Measurements from ENCODE around the gene KLK15. TPM values are rescaled to one million over a fixed set of nuclear protein-coding genes. Genes with fewer than 3 reads are reported as not detected.

The KLK15 gene
- total RNA-seq, 1 donor, result not detected

- H3K4me1 ChIP-seq (ENCODE audit: insufficient read depth, low read length), result peaks cover 6% of the 10 kb centered on the region
- H3K4me3 ChIP-seq (ENCODE audit: low read length), result peak overlapping the region; percentile 33
- H3K9me3 ChIP-seq (ENCODE audit: low read depth, low read length), result no peaks in the 10 kb centered on the region
- H3K27me3 ChIP-seq (ENCODE audit: insufficient read depth, low read length), result peaks cover 19% of the 10 kb centered on the region
These were observed 1.9 kb upstream of the KLK15 start for GRCh38 chr19:50835103-50835784.

DNA sequence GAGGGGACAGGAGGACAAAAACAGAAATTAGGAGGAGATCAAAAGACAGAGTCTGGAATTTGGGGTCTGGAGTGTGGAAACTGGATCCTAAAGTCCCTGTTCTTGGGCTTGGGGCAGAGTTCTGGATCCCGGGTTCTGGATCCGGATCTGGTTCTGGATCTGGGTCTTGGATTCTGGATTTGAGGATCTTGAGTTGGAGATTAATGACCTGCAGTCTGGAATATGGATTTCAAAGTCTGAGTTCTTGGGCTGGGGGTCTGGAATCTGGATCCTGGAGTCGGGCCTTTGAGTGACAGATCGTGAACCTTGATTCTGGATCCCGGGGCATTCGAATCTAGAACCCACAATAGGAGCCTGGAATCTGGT, 411 bp upstream of the KLK15 start:
- no peaks in the 10 kb centered on the region for H3K9me3 ChIP-seq (ENCODE audit: low read depth, low read length)
- H3K4me1 ChIP-seq (ENCODE audit: insufficient read depth, low read length), result peaks cover 6% of the 10 kb centered on the region
- peaks cover 19% of the 10 kb centered on the region for H3K27me3 ChIP-seq (ENCODE audit: insufficient read depth, low read length)
- no peak overlapping the region for H3K4me3 ChIP-seq (ENCODE audit: low read length)

DNA sequence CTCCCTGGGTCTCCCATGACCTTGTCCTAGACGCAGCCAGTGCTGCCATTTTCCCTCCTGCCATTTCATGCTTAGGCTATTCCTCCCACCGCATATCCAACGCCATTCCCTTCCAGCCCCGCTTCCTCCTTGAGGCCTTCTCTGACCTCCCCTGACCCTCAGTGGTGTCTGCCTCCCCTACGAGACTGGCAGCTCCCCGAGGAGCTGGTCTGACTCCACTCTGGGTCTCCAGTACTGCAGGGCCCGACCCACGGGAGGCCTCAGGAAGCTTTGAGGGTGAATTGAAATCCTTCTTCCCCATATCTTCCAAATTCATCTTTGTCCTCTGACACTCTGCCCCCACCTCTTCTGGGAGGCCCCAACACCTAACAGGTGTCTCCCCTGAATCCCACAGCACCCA, 708 bp downstream of the KLK15 start:
- peaks cover 6% of the 10 kb centered on the region for H3K4me1 ChIP-seq (ENCODE audit: insufficient read depth, low read length)
- H3K9me3 ChIP-seq (ENCODE audit: low read depth, low read length), result no peaks in the 10 kb centered on the region
- no peak overlapping the region for H3K4me3 ChIP-seq (ENCODE audit: low read length)
- peaks cover 19% of the 10 kb centered on the region for H3K27me3 ChIP-seq (ENCODE audit: insufficient read depth, low read length)

- Histone ChIP-seq H3K4me3 (ENCODE audit: low read length) (no peak overlapping the region), H3K4me1 (ENCODE audit: insufficient read depth, low read length) (peaks cover 6% of the 10 kb centered on the region), H3K9me3 (ENCODE audit: low read depth, low read length) (no peaks in the 10 kb centered on the region), H3K27me3 (ENCODE audit: insufficient read depth, low read length) (peaks cover 11% of the 10 kb centered on the region)
These were observed 2.4 kb downstream of the KLK15 start for GRCh38 chr19:50831026-50831396.

DNA sequence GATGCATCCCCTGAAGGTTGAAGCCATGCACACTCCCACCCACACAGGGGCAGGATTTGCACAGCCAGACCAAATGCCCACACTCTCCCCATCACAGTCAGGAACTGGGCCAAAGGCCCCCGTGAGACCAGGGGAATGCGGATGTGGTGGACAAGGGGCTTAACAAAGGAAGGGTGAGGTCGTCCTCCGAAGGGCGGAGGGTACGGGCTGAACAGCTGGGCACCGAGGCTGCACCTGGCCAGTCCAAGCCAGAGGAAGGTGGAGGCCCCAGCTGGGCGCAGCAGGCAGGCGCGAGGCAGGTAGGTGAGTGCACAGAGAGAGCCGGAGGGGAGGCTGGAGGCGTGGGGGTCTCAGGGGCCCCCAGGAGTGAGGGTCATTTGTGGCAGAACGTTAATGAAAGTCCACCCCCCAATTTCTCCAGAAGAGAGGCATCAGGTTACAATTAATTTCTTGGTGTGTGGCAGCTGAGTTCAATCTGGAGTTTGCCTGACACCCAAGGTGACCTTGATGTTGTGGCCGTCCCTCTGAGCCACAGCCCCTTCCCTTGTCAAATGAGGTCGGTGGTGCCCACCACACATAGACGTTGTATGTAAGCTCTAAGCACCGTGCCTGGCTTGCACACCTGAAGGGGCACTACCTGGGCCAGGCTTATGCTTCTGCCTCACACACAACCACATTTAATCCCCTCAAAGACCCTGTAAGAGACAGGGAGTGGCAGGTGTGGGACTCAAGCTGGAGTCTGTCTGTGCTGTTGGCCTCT, 2.9 kb downstream of the KLK15 start:
- Histone ChIP-seq H3K27me3 (ENCODE audit: insufficient read depth, low read length) (peaks cover 9% of the 10 kb centered on the region), H3K4me3 (ENCODE audit: low read length) (no peak overlapping the region), H3K4me1 (ENCODE audit: insufficient read depth, low read length) (peaks cover 2% of the 10 kb centered on the region), H3K9me3 (ENCODE audit: low read depth, low read length) (no peaks in the 10 kb centered on the region)

GRCh38 chr19:50829801-50830200, 3.6 kb downstream of the KLK15 start:
- no peaks in the 10 kb centered on the region for H3K4me1 ChIP-seq (ENCODE audit: insufficient read depth, low read length)
- no peaks in the 10 kb centered on the region for H3K9me3 ChIP-seq (ENCODE audit: low read depth, low read length)
- peaks cover 3% of the 10 kb centered on the region for H3K27me3 ChIP-seq (ENCODE audit: insufficient read depth, low read length)
- H3K4me3 ChIP-seq (ENCODE audit: low read length), result no peak overlapping the region

DNA sequence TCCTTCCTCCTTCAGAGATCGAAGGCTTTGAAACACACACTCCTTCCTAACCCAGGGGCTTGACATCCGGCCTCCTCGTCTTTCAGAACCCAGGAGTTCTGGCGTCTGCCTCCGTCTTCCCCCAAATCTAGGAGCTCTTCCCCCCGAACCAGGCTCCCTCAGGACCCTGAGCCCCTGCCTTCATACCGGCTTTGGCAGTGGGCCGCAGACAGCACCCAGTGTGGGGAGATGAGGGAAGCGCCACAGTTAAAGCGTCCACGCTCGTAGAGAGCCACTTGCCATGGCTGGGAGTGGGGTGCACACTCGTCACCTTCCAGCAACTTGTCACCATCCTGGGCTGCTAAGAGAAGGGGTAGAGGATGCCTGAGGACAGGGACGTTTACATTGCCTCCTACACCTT, 5.9 kb downstream of the KLK15 start:
- Histone ChIP-seq H3K4me3 (ENCODE audit: low read length) (no peak overlapping the region), H3K4me1 (ENCODE audit: insufficient read depth, low read length) (no peaks in the 10 kb centered on the region), H3K9me3 (ENCODE audit: low read depth, low read length) (no peaks in the 10 kb centered on the region), H3K27me3 (ENCODE audit: insufficient read depth, low read length) (no peaks in the 10 kb centered on the region)

DNA sequence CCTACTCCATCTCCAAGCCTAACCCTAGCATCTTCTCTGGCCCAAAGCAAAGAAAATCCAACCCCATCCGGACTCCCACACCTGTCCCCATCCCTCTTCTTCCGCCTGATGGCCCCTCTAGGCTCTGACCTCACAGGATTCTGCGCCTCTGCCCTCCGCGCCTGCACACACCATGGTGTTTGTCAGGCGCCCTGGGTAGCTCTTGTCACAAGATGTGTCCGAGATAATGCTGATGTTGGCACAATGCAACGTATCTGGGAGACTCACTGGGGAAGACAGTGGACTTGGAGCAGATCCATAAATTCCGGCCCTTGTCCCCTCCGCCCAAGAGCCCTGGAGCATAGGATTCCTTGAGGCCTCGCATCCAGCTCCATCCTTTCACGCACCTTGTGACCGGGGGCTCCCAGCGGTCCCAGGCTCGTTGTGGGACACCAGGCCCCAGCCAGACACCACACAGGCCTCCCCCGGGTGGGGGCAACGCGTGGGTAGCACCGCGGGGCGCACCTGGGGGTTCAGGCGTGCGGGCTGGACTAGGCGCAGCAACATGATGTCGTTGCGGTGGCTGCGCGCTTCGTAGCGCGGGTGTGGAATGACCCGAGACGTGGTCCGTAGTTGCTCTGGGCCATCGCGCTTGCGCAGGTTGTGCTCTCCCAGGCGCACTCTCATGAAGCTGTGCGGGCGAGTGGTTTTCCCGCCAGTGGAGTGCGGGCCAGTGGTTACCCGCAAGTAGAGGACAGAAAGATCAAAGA, 6.7 kb downstream of the KLK15 start:
- Histone ChIP-seq H3K27me3 (ENCODE audit: insufficient read depth, low read length) (no peaks in the 10 kb centered on the region), H3K4me1 (ENCODE audit: insufficient read depth, low read length) (no peaks in the 10 kb centered on the region), H3K9me3 (ENCODE audit: low read depth, low read length) (no peaks in the 10 kb centered on the region), H3K4me3 (ENCODE audit: low read length) (no peak overlapping the region)

- Histone ChIP-seq H3K27me3 (ENCODE audit: insufficient read depth, low read length) (peaks cover 8% of the 10 kb centered on the region), H3K4me1 (ENCODE audit: insufficient read depth, low read length) (peaks cover 8% of the 10 kb centered on the region), H3K4me3 (ENCODE audit: low read length) (no peak within 1 kb of the TSS), H3K9me3 (ENCODE audit: low read depth, low read length) (no peaks in the 10 kb centered on the region)
These were observed 9.9 kb downstream of the KLK15 start, which contains the start of gene KLK1 for GRCh38 chr19:50823389-50824042. KLK1 (minus strand) TSS chr19:50823787; CDS start chr19:50823748, 39 bp downstream.

DNA sequence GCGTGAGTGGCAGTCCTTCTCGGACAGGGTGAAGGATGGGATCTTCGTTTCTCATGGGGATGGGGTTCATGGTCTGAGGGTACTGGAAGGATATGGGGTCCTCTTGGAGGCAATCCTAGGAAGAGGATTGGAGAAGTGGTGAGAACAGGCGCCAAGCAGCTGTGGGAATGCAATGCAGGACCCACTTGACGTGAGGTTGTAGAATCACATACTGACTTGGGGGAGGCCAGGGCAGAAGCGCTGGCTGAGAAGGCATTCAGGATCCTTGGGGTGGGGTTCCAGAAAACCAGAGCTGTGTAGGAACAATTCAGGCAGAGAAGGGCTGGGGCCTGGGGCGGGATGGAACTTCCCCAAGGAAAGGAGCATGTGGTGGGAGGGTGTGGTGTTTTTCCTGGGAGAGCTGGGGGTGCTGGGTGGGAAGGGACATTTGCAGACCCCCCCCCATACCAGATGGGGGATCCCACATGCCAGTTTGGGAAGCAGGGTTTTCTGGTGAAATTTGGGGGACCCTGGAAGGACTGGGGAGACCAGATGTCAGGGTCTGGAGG, 10.6 kb downstream of the KLK15 start:
- Histone ChIP-seq H3K27me3 (ENCODE audit: insufficient read depth, low read length) (peaks cover 11% of the 10 kb centered on the region), H3K9me3 (ENCODE audit: low read depth, low read length) (no peaks in the 10 kb centered on the region), H3K4me1 (ENCODE audit: insufficient read depth, low read length) (peaks cover 13% of the 10 kb centered on the region), H3K4me3 (ENCODE audit: low read length) (no peak overlapping the region)

GRCh38 chr19:50821622-50822021, 11.8 kb downstream of the KLK15 start:
- Histone ChIP-seq H3K4me1 (ENCODE audit: insufficient read depth, low read length) (peaks cover 13% of the 10 kb centered on the region), H3K9me3 (ENCODE audit: low read depth, low read length) (no peaks in the 10 kb centered on the region), H3K4me3 (ENCODE audit: low read length) (no peak overlapping the region), H3K27me3 (ENCODE audit: insufficient read depth, low read length) (peaks cover 15% of the 10 kb centered on the region)

DNA sequence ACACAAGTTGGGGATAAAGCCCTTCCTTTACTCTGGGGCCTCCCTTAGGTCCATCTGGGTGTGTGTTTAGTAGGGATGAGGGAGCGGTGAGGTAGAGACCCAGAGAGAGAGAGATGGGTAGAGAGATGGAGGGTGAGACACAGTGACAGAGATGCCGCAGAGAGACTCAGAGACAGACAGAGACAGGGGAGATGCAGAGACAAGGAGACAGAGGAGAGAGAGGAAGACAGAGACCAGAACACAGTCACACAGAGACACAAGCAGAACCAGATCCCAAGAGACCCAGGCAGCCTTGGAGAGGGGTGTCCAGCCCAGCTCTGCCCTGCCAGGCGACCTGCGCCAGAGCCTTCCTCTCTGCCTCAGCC, 12.1 kb downstream of the KLK15 start:
- no peak overlapping the region for H3K4me3 ChIP-seq (ENCODE audit: low read length)
- peaks cover 13% of the 10 kb centered on the region for H3K4me1 ChIP-seq (ENCODE audit: insufficient read depth, low read length)
- H3K27me3 ChIP-seq (ENCODE audit: insufficient read depth, low read length), result peaks cover 15% of the 10 kb centered on the region

GRCh38 chr19:50820549-50821247, 12.7 kb downstream of the KLK15 start:
- H3K27me3 ChIP-seq (ENCODE audit: insufficient read depth, low read length), result peaks cover 15% of the 10 kb centered on the region
- no peaks in the 10 kb centered on the region for H3K9me3 ChIP-seq (ENCODE audit: low read depth, low read length)
- peaks cover 13% of the 10 kb centered on the region for H3K4me1 ChIP-seq (ENCODE audit: insufficient read depth, low read length)
- H3K4me3 ChIP-seq (ENCODE audit: low read length), result no peak overlapping the region

More for the DNA sequence above, 12.1 kb downstream of the KLK15 start:
- H3K9me3 ChIP-seq (ENCODE audit: low read depth, low read length), result no peaks in the 10 kb centered on the region

DNA sequence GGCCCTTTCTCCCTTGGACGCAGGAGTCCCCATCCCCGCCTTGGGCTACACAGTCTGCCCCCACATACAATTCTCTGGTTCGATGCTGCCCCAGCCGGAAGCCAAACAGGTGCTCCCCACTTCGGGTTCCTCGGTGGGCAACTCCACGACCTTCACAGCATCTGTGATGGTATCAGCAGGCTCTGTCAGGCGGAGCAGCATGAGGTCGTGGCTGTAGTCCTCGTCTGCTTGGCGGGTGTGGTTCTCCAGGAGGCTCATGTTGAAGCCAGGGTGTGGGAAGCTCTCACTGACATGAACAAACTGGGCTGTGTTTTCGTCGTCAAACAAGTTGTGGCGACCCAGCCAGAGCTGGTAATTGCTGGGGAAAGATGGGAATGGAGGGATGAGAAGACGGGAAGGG, 13.3 kb downstream of the KLK15 start:
- Histone ChIP-seq H3K4me3 (ENCODE audit: low read length) (no peak overlapping the region), H3K4me1 (ENCODE audit: insufficient read depth, low read length) (peaks cover 13% of the 10 kb centered on the region), H3K9me3 (ENCODE audit: low read depth, low read length) (no peaks in the 10 kb centered on the region), H3K27me3 (ENCODE audit: insufficient read depth, low read length) (peaks cover 17% of the 10 kb centered on the region)
